Stimulated activated CD4-positive, alpha-beta T cell treated with anti-CD3 and anti-CD28 coated beads, Interleukin-2, amount 100 ng/mL, for 24 hours (primary cell): ENCODE measurements around the gene TBC1D5.
"Not testable (repeated sequence)": the region's sequence is repeated elsewhere in the genome, so short reads cannot be mapped to it uniquely, and the experiment has no call there.

Experiments used
- DNase-seq, 2 donors: peaks; one replicate each; pipeline ENCODE4 v3.0.0-alpha.2; 2020

The TBC1D5 gene

GRCh38 chr3:17532446-17532845 lies 210.0 kb downstream of the TBC1D5 start:
- DNase-seq, result not testable (repeated sequence)

- no peak for DNase-seq
Observed at GRCh38 chr3:17529677-17530076, 212.8 kb downstream of the TBC1D5 start.

GRCh38 chr3:17518189-17519059 lies 224.0 kb downstream of the TBC1D5 start:
- DNase-seq, result no peak

DNA sequence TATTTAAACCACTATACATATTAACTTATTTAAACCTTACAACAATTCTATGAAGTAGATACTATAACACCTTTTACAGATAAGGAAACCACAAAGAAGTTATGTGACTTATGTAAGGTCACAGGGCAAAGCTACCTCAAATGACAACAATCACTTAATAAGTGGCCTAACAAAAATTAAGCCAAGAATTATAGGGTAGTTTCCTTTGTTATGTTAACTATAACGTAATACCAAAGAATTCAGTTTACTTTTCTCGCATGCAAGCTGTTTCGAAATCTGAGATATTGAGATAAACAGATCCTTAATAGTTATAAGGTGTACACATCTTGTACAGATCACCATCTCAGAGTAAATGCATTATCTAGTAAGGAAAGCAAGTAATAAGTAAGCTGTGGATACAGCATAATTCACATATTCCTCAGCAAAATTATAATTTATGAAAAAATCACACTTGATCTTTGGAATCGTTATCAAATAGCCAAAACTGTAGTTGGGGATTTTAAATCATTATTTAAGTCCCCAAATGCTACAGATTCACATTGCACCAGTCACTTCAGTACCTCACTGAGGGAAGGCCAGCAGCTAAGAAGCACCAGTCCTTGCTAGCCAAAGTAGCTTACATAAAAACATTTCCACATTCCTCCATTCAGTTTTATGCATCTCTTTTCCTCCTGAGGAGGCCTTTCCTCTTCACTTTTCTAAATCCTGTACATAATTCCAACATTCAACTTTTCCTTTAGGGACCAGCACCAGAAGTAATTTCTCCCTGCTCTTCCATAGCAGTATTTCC lies 226.8 kb downstream of the TBC1D5 start:
- DNase-seq, result no peak

- no peak for DNase-seq
Observed at GRCh38 chr3:17514597-17514996, 227.8 kb downstream of the TBC1D5 start.

- no peak for DNase-seq
Observed at GRCh38 chr3:17510265-17510664, 232.2 kb downstream of the TBC1D5 start.

GRCh38 chr3:17508180-17508752 lies 234.2 kb downstream of the TBC1D5 start:
- no peak for DNase-seq

DNA sequence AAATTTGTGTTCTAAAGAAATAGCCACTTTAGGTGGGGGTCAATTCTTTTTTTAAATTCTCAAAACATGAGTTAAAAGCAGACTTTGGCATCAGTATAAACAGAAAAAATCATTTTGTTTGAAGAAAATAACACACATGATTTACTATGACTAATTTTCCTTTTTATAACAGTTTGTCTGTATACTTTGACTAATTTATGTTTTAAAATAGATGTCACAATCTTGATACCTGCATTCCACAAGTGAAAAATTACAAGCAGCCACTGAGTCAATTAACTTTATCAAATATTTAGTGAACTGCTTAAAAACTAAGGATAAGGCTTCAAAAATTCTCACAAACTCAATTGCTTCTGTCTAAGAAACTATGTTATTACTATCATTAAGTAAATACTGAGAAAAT lies 235.0 kb downstream of the TBC1D5 start:
- no peak for DNase-seq

GRCh38 chr3:17505856-17506255 lies 236.6 kb downstream of the TBC1D5 start:
- no peak for DNase-seq

DNA sequence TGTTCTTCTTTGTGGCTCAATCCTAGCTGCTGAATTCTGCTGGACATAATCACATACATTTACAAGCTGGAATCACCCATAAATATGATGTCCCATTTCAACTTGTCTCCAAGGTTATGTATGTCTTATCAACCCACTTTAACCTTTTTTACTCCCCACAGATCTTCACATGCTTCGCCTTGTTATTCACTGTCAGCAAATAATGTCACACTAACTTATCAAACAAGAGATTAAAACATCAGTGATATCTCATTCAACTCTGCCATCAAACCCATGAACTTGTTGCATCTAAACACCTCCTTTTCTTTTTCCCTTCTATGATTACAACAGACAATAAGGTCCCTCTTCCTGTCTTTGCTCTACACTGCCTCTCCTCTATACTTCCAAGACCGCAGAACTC lies 240.7 kb downstream of the TBC1D5 start:
- no peak for DNase-seq

- no peak for DNase-seq
Observed at GRCh38 chr3:17500618-17501017, 241.8 kb downstream of the TBC1D5 start.

- DNase-seq, result no peak
Observed at GRCh38 chr3:17494117-17494809, 248.2 kb downstream of the TBC1D5 start.

DNA sequence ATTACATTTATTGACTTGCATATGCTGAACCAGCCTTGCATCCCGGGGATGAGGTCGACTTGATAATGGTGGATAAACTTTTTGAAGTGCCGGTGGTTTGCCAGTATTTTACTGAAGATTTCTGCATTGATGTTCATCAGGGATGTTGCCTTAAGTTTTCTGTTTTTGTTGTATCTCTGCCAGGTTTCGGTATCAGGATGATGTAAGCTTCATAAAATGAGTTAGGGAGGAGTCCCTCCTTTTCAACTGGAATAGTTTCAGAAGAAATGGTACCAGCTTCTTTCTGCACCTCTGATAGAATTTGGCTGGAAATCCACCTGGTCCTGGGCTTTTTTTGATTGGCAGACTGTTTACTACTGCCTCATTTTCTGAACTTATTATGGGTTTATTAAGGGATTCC lies 250.8 kb downstream of the TBC1D5 start:
- DNase-seq, result no peak

GRCh38 chr3:17491190-17491589 lies 251.2 kb downstream of the TBC1D5 start:
- DNase-seq, result not testable (repeated sequence)

GRCh38 chr3:17489139-17489538 lies 253.3 kb downstream of the TBC1D5 start:
- no peak for DNase-seq

- no peak for DNase-seq
Observed at GRCh38 chr3:17481116-17481515, 261.3 kb downstream of the TBC1D5 start.

- no peak for DNase-seq
Observed at GRCh38 chr3:17479681-17480405, 262.6 kb downstream of the TBC1D5 start.

- no peak for DNase-seq
Observed at GRCh38 chr3:17478673-17479072, 263.8 kb downstream of the TBC1D5 start.

DNA sequence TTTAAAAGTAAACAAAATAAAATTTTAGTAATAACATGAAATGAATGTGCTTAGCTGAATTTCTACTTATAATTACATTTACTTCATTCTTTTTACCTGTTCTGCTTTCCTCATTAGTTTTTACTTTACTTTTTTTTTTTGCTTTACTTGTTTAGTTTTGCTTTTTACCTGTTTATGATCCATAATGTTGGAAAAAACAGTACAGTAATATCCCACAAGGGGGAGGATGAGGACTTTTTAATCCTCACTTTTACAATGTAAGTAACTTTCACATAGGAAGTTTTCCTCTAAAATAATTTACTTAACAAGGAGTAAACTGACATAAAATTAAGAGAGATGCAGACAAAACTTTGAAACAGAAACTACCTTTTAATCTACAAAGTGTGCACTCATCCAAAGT lies 268.7 kb downstream of the TBC1D5 start:
- DNase-seq, result no peak

DNA sequence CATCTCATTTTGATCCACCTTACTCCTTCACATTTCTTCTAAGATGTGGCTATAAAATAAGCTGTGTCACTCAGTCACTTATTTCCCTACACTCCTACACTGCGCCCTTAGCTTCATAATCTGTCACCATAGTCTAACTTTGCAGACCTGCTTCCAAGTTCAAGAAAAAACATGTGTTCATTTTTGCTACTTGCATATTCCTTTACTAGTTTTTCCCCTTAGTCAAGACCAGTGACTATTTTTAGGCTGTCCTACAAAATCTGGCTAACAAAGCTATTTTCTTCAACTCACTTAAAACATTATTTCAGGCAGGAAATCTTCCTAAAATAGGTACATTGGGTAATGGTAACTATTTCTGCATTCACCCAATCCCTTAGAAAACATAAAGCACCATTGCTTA lies 272.5 kb downstream of the TBC1D5 start:
- no peak for DNase-seq

GRCh38 chr3:17469520-17469919 lies 272.9 kb downstream of the TBC1D5 start:
- DNase-seq, result no peak

GRCh38 chr3:17466028-17466427 lies 276.4 kb downstream of the TBC1D5 start:
- DNase-seq, result no peak
